Ishikawa (cell line): ENCODE measurements around the gene CYB561.

Experiments used
- CEBPB ChIP-seq: IDR thresholded peaks from 2 replicates; pipeline ENCODE4 v1.6.1; 2012
- EP300 ChIP-seq: IDR thresholded peaks from 2 replicates; pipeline ENCODE4 v1.6.1; 2012; ENCODE audit warnings: borderline replicate concordance
- NFIC ChIP-seq: IDR thresholded peaks from 2 replicates; pipeline ENCODE4 v1.6.1; 2012
- TAF1 ChIP-seq: IDR thresholded peaks from 2 replicates; pipeline ENCODE4 v1.6.1; 2012; ENCODE audit warnings: low read depth, mild to moderate bottlenecking
- TF ChIP-seq, protein P1 (sequence below): IDR thresholded peaks from 2 replicates; pipeline ENCODE4 v1.6.1; 2012; ENCODE audit warnings: low read depth, mild to moderate bottlenecking

DNA sequence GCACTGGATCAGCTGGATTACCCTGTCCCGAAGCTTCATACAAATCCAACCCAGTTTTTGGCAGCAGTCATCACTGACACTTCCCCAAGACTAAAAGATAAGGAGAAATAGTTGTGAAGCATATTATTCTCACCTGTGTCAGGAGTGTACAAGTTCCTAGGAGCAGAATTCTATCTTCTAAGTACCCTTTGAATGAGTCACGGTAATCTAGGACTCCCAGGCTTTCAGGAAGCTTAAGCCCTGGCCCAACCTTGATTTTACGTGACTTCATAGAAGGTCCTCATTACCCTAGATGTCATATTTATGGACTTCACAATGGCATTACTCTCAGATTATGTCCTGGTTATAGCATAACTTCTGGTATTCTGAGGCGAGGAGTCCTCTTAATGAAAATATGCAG lies 31.9 kb downstream of the CYB561 start:
- TF ChIP-seq, protein P1, sequence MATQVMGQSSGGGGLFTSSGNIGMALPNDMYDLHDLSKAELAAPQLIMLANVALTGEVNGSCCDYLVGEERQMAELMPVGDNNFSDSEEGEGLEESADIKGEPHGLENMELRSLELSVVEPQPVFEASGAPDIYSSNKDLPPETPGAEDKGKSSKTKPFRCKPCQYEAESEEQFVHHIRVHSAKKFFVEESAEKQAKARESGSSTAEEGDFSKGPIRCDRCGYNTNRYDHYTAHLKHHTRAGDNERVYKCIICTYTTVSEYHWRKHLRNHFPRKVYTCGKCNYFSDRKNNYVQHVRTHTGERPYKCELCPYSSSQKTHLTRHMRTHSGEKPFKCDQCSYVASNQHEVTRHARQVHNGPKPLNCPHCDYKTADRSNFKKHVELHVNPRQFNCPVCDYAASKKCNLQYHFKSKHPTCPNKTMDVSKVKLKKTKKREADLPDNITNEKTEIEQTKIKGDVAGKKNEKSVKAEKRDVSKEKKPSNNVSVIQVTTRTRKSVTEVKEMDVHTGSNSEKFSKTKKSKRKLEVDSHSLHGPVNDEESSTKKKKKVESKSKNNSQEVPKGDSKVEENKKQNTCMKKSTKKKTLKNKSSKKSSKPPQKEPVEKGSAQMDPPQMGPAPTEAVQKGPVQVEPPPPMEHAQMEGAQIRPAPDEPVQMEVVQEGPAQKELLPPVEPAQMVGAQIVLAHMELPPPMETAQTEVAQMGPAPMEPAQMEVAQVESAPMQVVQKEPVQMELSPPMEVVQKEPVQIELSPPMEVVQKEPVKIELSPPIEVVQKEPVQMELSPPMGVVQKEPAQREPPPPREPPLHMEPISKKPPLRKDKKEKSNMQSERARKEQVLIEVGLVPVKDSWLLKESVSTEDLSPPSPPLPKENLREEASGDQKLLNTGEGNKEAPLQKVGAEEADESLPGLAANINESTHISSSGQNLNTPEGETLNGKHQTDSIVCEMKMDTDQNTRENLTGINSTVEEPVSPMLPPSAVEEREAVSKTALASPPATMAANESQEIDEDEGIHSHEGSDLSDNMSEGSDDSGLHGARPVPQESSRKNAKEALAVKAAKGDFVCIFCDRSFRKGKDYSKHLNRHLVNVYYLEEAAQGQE: no peak
- TF ChIP-seq TAF1 (no peak), EP300 (no peak), CEBPB (no peak), NFIC (no peak)
